ENCODE data around the gene RAD54L.

Gene RAD54L

DNA sequence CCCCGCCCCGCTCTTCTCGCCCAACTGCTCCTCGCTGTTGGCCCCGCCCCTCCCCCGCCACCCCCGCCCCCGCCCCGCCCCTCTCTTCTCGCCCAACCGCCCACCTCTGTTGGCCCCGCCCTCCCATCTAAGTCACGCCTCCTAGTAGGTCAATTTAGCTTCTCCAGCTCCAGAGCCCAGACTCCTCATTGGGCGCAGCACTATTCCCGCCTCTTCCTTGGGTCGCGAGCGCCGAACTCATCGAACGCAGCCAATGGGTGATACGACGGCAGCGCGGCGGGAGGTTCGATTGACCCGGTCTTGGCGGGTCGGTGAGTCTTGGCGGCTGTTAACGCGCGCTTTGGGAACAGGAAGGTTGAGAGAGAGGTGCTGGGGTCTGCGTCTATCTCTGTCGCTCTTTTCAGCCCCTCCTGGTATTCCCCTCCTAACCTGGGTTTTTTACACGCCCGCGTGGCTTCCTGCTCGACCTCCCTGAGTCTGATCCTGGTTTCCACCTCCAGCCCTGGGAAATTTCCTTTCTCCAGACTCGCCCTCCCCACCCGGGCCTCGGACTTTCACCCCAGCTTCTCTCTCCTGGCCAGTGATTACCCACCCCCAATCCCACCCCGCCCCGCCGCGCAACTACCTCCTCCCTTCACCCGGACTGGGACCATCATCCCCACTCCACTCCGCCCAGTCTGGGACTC lies at the start of gene RAD54L:
Gene RAD54L, plus strand, starts transcription at position 328 of the 686 bp plus-strand sequence. CDS start 643 bp downstream, outside the sequence.
- H3K4me3 ChIP-seq (replicated peaks; ENCODE audit: low read depth, low read length) = peak within 1 kb of the TSS; percentile 85
- TF ChIP-seq, protein P1, sequence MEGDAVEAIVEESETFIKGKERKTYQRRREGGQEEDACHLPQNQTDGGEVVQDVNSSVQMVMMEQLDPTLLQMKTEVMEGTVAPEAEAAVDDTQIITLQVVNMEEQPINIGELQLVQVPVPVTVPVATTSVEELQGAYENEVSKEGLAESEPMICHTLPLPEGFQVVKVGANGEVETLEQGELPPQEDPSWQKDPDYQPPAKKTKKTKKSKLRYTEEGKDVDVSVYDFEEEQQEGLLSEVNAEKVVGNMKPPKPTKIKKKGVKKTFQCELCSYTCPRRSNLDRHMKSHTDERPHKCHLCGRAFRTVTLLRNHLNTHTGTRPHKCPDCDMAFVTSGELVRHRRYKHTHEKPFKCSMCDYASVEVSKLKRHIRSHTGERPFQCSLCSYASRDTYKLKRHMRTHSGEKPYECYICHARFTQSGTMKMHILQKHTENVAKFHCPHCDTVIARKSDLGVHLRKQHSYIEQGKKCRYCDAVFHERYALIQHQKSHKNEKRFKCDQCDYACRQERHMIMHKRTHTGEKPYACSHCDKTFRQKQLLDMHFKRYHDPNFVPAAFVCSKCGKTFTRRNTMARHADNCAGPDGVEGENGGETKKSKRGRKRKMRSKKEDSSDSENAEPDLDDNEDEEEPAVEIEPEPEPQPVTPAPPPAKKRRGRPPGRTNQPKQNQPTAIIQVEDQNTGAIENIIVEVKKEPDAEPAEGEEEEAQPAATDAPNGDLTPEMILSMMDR (IDR thresholded peaks at IDR 0.05; ENCODE audit: low read length, missing control alignments) = no peak
- DNase-seq (ENCODE audit: low read depth) = peak; percentile 99

DNA sequence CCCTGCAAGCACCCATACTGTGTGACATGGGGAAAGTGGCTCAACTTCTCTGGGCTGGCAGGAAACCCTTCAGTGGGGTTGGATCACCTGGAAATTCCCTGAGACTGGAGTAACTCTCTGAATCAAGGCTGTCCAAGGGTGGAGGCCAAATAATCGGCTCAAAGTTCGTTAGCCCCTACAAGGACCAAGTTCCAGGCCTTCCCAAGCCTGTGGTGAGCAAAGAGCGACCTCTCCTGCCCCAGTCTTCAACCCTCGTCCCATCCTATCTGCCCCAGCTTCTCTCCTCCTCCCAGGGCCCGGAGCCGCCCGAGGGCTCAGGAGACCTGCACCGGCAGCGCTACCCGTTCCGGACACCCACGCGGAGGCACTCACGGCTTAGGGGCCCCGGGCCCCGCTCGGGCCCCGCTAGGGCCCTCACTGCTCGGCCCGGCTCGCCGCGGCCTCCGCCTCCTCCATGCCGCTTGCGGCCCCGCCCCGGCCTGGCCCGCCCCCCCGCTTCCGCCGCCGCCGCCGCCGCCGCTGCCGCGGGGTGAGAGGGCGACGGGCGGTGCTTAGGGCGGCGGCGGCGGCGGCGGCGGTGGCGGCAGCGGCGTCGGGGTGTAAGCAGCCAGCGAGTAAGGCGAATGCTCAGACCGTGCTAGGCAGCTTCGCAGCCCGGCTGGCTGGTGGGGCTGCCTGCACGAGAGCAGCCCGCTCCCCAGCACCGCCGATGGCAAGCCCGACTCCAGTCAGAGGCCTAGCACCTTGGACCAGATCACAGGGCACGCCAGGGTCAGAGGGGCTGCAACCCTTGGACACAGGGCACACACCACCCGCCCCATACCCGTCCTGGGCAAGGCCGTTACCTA lies 49.4 kb upstream of the RAD54L start, which contains the start of gene POMGNT1:
Gene POMGNT1, minus strand, starts transcription at position 471 of the 848 bp plus-strand sequence. CDS start 613 bp downstream, outside the sequence.
- DNase-seq (ENCODE audit: low read depth) = peak; percentile 39
- TF ChIP-seq, protein P1 (IDR thresholded peaks at IDR 0.05; ENCODE audit: low read length, missing control alignments) = no peak

DNA sequence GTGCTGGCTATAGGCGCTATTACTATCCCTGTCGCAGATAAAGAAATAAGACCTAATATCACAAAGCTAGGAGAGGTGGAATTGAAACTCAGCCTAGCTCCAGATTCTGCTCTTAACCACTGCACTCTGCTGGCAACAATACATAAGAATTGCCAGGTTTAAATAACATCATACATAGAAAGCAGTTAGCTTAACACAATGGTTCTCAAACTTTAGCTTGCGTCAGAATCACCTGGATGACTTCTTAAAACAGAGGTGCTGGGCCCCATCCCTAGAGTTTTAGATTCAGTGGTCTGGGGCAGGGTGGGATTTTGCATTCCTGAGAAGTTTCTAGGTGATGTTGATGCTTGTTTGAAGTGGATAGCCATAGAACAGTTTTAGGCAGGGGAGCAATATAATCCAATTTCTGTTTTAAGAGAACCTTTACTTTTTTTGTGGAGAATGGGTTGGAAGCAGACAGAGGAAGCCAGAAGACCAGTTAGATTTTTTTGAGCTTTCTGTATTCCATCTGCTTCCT lies 48.3 kb upstream of the RAD54L start:
- H3K4me3 ChIP-seq (replicated peaks; ENCODE audit: low read depth, low read length) = peak overlapping the region; percentile 86
- DNase-seq (ENCODE audit: low read depth) = no peak
- TF ChIP-seq, protein P1 (IDR thresholded peaks at IDR 0.05; ENCODE audit: low read length, missing control alignments) = no peak

More for the DNA sequence above, 49.4 kb upstream of the RAD54L start, which contains the start of gene POMGNT1:
- peak within 1 kb of the TSS; percentile 86 for H3K4me3 ChIP-seq (replicated peaks; ENCODE audit: low read depth, low read length)

DNA sequence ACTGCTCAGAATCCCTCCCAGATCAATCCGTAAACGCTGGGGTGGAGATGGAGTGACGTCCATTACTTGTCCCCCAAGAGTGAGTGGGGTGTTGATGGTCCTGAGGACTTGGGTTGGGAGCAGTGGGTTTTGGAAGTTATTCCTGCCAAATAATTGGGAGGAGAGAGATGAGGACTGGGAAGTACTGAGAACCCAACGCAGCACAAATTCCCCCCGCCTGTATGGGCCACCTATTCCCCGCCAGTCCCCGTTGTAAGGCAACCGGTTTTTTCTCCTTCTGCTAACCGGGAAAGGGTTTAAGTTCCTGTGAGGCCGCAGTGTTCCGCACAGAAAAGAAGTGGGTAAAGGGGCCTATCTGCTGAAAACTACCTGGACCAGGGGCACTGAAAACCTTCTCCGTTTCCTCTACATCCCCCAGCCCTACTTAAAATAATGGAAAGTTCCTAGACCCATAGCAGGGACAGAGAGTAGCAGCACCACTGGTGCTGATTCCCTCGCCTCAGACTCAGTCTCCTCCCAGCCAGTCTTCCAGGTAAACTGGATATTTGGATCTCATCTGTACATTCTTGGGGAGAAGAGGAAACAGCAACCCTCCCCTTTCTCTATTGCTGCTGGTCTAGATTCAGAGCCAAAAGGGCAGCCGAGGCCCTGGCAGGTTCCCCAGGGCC lies 43.7 kb upstream of the RAD54L start:
- DNase-seq (ENCODE audit: low read depth) = no peak
- TF ChIP-seq, protein P1 (IDR thresholded peaks at IDR 0.05; ENCODE audit: low read length, missing control alignments) = no peak
- H3K4me3 ChIP-seq (replicated peaks; ENCODE audit: low read depth, low read length) = peak overlapping the region; percentile 76

DNA sequence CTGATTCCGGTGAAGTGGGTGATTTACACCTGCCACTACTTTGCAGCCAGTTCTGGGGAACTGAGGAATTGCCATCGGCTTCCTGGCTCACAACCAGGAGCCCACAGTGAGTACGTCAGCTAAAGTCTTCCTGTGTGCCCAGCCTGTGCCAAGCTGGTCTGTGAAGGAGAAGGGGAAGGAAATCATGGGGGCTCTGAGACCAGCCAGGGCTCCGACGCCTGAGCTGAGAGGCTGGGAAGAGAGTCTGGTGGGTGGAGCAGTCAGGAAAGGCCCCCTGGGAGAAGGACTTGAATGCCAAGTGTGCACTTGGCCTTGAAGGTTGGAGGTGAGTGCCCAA lies 43.2 kb upstream of the RAD54L start:
- no peak overlapping the region for H3K4me3 ChIP-seq (replicated peaks; ENCODE audit: low read depth, low read length)
- TF ChIP-seq, protein P1 (IDR thresholded peaks at IDR 0.05; ENCODE audit: low read length, missing control alignments) = no peak
- DNase-seq (ENCODE audit: low read depth) = no peak

DNA sequence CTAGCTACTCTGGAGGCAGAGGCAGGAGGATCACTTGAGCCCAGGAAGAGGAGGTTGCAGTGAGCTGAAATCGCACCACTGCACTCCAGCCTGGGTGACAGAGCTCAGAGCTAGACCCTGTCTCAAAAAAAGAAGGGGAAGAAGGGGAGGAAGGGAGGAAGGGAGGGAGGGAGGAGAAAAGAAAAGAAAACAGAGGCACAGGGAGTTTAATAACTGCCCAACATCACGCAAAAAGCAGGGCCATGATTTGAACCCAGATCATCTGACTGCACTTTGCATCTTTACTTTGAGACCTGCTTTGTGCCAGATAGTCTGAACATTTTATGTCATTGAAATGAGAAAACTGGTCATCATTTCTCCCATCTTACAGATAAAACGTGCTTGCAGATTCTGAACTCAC lies 42.4 kb upstream of the RAD54L start:
- DNase-seq (ENCODE audit: low read depth) = no peak
- no peak overlapping the region for H3K4me3 ChIP-seq (replicated peaks; ENCODE audit: low read depth, low read length)
- TF ChIP-seq, protein P1 (IDR thresholded peaks at IDR 0.05; ENCODE audit: low read length, missing control alignments) = no peak

Data from fibroblast of pulmonary artery (primary cell).